ENCODE results near the gene GHRHR.

- TF ChIP-seq CTCF (IDR thresholded peaks at IDR 0.05) (no peak), POLR2A (IDR thresholded peaks at IDR 0.05) (no peak)
Observed at GRCh38 chr7:30916255-30916654, 47.5 kb upstream of the GHRHR start.

Data from heart left ventricle (tissue), 13 donors.